CD4-positive, alpha-beta T cell (primary cell): Measurements from ENCODE around the gene NME4. TPM values are rescaled to one million over a fixed set of nuclear protein-coding genes. Genes with fewer than 3 reads are reported as not detected.

Experiments used
- ATAC-seq: fragments of 200-7000 bp; cut with Tn5 transposase; one replicate; pipeline ENCODE4 v1.10.0; 2022; ENCODE audit warnings: mild to moderate bottlenecking; ENCODE audit not compliant: poor library complexity
- CTCF ChIA-PET: fragments of 350-600 bp; sonication (Branson Sonifier 250); formaldehyde crosslinking; loops from one replicate; lab custom pipeline; 2021; ENCODE audit warnings: antibody characterized with exemption, inconsistent platforms; lab: Charles Lee
- POLR2A ChIA-PET: fragments of 350-600 bp; sonication (Branson Sonifier 250); formaldehyde crosslinking; loops from one replicate; lab custom pipeline; 2021; ENCODE audit warnings: antibody characterized with exemption, inconsistent platforms; lab: Charles Lee
- DNase-seq, 14 experiments: peaks; one replicate each; pipeline ENCODE4 v3.0.0-alpha.2; 2013 to 2020; ENCODE audit warnings: mixed read lengths in 2 of 14
- H3K27ac ChIP-seq, 2 donors: one replicate each; pipeline versions ENCODE4 v1.5.1 to v1.7.0; 2013; ENCODE audit warnings: low read length in 2 of 2, low read depth in 1 of 2, mild to moderate bottlenecking in 1 of 2
- H3K27me3 ChIP-seq, 2 experiments: 1 replicate in 1 of 2; 2 replicates in 1 of 2; pipeline versions ENCODE4 v1.6.1 to v1.7.0; 2013; ENCODE audit warnings: low read length in 2 of 2, control low read depth in 1 of 2, mild to moderate bottlenecking in 1 of 2, moderate library complexity in 1 of 2; ENCODE audit not compliant: insufficient read depth in 2 of 2, control insufficient read depth in 1 of 2
- H3K36me3 ChIP-seq: one replicate; pipeline ENCODE4 v1.6.1; 2013; ENCODE audit warnings: low read length, control low read depth; ENCODE audit not compliant: insufficient read depth
- H3K4me1 ChIP-seq: one replicate; pipeline ENCODE4 v1.6.1; 2013; ENCODE audit warnings: low read length, control low read depth; ENCODE audit not compliant: insufficient read depth
- H3K4me3 ChIP-seq: one replicate; pipeline ENCODE4 v1.5.1; 2013; ENCODE audit warnings: mild to moderate bottlenecking, low read length, moderate library complexity
- H3K9me3 ChIP-seq, 2 experiments: 1 replicate in 1 of 2; 2 replicates in 1 of 2; pipeline versions ENCODE4 v1.6.1 to v1.7.0; 2013; ENCODE audit warnings: low read length in 2 of 2, mild to moderate bottlenecking in 2 of 2, control low read depth in 1 of 2, moderate library complexity in 1 of 2; ENCODE audit not compliant: control insufficient read depth in 1 of 2, insufficient read depth in 1 of 2
- H3K27ac Mint-ChIP-seq: one replicate; pipeline ENCODE4 v1.8.0; 2020; ENCODE audit warnings: mixed read lengths
- H3K27me3 Mint-ChIP-seq: one replicate; pipeline ENCODE4 v1.8.0; 2021; ENCODE audit warnings: mixed read lengths
- H3K36me3 Mint-ChIP-seq: one replicate; pipeline ENCODE4 v1.8.0; 2021; ENCODE audit warnings: low read depth, mixed read lengths
- H3K4me1 Mint-ChIP-seq: one replicate; pipeline ENCODE4 v1.8.0; 2021; ENCODE audit warnings: low read depth, mixed read lengths
- H3K4me3 Mint-ChIP-seq: one replicate; pipeline ENCODE4 v1.8.0; 2020; ENCODE audit warnings: mild to moderate bottlenecking, mixed read lengths
- H3K9me3 Mint-ChIP-seq: one replicate; pipeline ENCODE4 v1.8.0; 2020; ENCODE audit warnings: mixed read lengths
- CTCF ChIP-seq: fragments of 200-600 bp; IDR thresholded peaks from one replicate; pipeline ENCODE4 v1.8.0; 2022; ENCODE audit warnings: antibody characterized with exemption, mild to moderate bottlenecking
- intact Hi-C, 2 experiments: fragments of 100-400 bp; cut with DNase I in 1 of 2; cut with micrococcal nuclease in 1 of 2; formaldehyde crosslinking; loops; one replicate each; pipeline versions ENCODE4 v1.15.1 to v1.9.0; 2023 to 2025; cut with DNase I, micrococcal nuclease
- total RNA-seq, 174 experiments: library from RNA in 2 of 174; stranded (reverse) in 2 of 174; gene quantifications; one replicate each; pipeline ENCODE4 v1.2.3 and lab custom pipeline; 2021 to 2026

Gene NME4
- total RNA-seq, 2 experiments from 2014 or later = 31.2 to 32.6 TPM

DNA sequence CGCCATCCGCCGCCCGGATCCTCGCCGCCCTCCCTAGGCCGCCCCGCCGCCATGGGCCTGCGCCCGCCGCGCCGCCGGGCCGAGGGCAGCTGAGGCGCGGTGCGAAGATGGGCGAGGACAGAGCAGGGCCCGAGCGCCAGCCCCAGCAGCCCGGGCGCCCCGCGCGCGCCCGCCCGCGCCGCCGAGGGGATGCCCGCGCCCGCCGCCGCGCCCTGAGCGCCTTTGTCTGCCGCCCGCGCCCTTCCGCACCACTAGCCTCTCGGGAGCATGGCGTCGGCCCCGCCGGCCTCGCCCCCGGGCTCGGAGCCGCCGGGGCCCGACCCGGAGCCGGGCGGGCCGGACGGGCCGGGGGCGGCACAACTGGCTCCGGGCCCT, 28.7 kb downstream of the NME4 start:
- H3K4me3 Mint-ChIP-seq = peak overlapping the region; percentile 95
- H3K36me3 Mint-ChIP-seq = peaks cover 19% of the 10 kb centered on the region
- peak in 5 of 14 experiments; percentile 29 to 78 (median 55) for DNase-seq
- ATAC-seq = peak; percentile 52
- peaks cover 39% of the 10 kb centered on the region for H3K4me1 Mint-ChIP-seq
- no peaks in the 10 kb centered on the region for H3K27me3 ChIP-seq
- ChIA-PET CTCF (interaction anchor here (0.9 to 1.2 kb wide), 3 partner anchors 24 to 62 kb away, joined by 5 to 7 read pairs (median 5); partner anchors contain the start of gene DECR2), POLR2A (interaction anchor here (1.1 to 2.2 kb wide), 5 partner anchors 24 to 102 kb away, joined by 3 to 16 read pairs (median 7); partner anchors contain the start of genes CAPN15, DECR2, MRPL28 and PGAP6)
- H3K4me1 ChIP-seq = peaks cover 34% of the 10 kb centered on the region
- TF ChIP-seq CTCF = no peak
- intact Hi-C loops = loop anchor here (1.0 to 5.0 kb wide), 5 partner anchors 25 to 102 kb away; partner anchors contain the start of genes AXIN1 (in 2 of the 2), CAPN15 (in 1 of the 2) and DECR2 (in 1 of the 2)
- H3K36me3 ChIP-seq = no peaks in the 10 kb centered on the region
- no peaks in the 10 kb centered on the region for H3K9me3 Mint-ChIP-seq
- no peaks in the 10 kb centered on the region for H3K27me3 Mint-ChIP-seq
- H3K9me3 ChIP-seq = no peaks in the 10 kb centered on the region
- H3K27ac Mint-ChIP-seq = peak overlapping the region; percentile 93
- peak overlapping the region in 1 of 2 donors; percentile 70 for H3K27ac ChIP-seq
- peak overlapping the region; percentile 72 for H3K4me3 ChIP-seq

DNA sequence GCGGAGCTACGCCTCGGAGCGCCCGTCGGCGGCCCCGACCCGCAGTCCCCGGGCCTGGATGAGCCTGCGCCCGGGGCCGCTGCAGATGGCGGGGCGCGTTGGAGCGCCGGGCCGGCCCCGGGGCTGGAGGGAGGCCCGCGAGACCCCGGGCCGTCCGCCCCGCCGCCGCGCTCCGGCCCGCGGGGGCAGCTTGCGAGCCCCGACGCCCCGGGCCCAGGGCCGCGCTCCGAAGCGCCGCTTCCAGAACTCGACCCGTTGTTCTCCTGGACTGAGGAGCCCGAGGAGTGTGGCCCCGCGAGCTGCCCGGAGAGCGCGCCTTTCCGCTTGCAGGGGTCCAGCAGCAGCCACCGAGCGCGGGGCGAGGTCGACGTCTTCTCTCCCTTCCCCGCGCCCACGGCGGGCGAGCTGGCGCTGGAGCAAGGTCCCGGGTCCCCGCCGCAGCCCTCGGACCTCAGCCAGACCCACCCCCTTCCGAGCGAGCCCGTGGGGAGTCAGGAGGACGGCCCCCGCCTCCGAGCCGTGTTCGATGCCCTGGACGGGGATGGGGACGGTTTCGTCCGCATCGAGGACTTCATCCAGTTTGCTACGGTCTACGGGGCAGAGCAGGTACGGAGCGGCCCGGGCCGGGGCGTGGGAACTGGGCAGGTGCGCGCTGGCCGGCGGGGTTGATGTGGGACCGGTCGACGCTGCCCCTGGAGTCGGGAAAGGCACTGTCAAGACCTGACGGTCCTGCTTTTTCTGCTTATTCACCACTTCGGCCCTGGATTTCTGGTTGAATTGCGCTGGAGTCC, 29.3 kb downstream of the NME4 start:
- ATAC-seq = no peak
- H3K9me3 ChIP-seq = no peaks in the 10 kb centered on the region
- H3K4me1 ChIP-seq = peaks cover 34% of the 10 kb centered on the region
- H3K27ac Mint-ChIP-seq = peak overlapping the region; percentile 74
- peak overlapping the region; percentile 53 for H3K4me3 ChIP-seq
- no peak overlapping the region for H3K27ac ChIP-seq
- peak overlapping the region; percentile 91 for H3K4me3 Mint-ChIP-seq
- H3K27me3 ChIP-seq = no peaks in the 10 kb centered on the region
- no peaks in the 10 kb centered on the region for H3K9me3 Mint-ChIP-seq
- intact Hi-C loops = loop anchor here in 1 of 2 experiments (5.0 kb wide), 2 partner anchors 74 to 101 kb away; partner anchors contain the start of genes AXIN1 and CAPN15
- H3K4me1 Mint-ChIP-seq = peaks cover 44% of the 10 kb centered on the region
- no peaks in the 10 kb centered on the region for H3K36me3 ChIP-seq
- no peak for TF ChIP-seq CTCF
- peak in 3 of 14 experiments; percentile 11 to 39 (median 32) for DNase-seq
- peaks cover 23% of the 10 kb centered on the region for H3K36me3 Mint-ChIP-seq
- ChIA-PET CTCF (no interaction called here), POLR2A (interaction anchor here (1.4 to 2.2 kb wide), 4 partner anchors 25 to 101 kb away, joined by 3 to 16 read pairs (median 12); partner anchors contain the start of genes CAPN15, DECR2, MRPL28 and PGAP6)
- no peaks in the 10 kb centered on the region for H3K27me3 Mint-ChIP-seq

- Histone ChIP-seq H3K36me3 (no peaks in the 10 kb centered on the region), H3K4me1 (peaks cover 34% of the 10 kb centered on the region), H3K27ac (no peak overlapping the region), H3K4me3 (peak overlapping the region; percentile 53), H3K27me3 (no peaks in the 10 kb centered on the region), H3K9me3 (no peaks in the 10 kb centered on the region)
- ChIA-PET POLR2A (interaction anchor here (1.4 kb wide), 1 partner anchor 101 kb away, joined by 3 read pairs; the partner anchor contains the start of gene CAPN15), CTCF (no interaction called here)
- H3K27ac Mint-ChIP-seq = peak overlapping the region; percentile 74
- peaks cover 44% of the 10 kb centered on the region for H3K4me1 Mint-ChIP-seq
- ATAC-seq = no peak
- no peak for TF ChIP-seq CTCF
- H3K4me3 Mint-ChIP-seq = peak overlapping the region; percentile 91
- no peaks in the 10 kb centered on the region for H3K27me3 Mint-ChIP-seq
- no peak for DNase-seq
- intact Hi-C loops = loop anchor here in 1 of 2 experiments (5.0 kb wide), 2 partner anchors 75 to 100 kb away; partner anchors contain the start of genes AXIN1 and CAPN15
- no peaks in the 10 kb centered on the region for H3K9me3 Mint-ChIP-seq
- H3K36me3 Mint-ChIP-seq = peaks cover 23% of the 10 kb centered on the region
Observed at GRCh38 chr16:426906-427249, 29.9 kb downstream of the NME4 start.
